Hypothalamus (tissue), 51 donors: ENCODE results near the gene IL4I1.

Experiments used
- DNase-seq, 51 donors: peaks; one replicate each; lab custom pipeline; 2025; lab: John Stamatoyannopoulos, UW

IL4I1 gene

GRCh38 chr19:49869484-49870308, 27.0 kb downstream of the IL4I1 start:
- peak; percentile 62 to 100 (median 97) for DNase-seq

- DNase-seq, result peak in 2 of 51 donors; percentile 87 to 91
These were observed 27.6 kb downstream of the IL4I1 start for GRCh38 chr19:49869009-49869483.

- peak; percentile 64 to 100 (median 93) for DNase-seq
These were observed 29.5 kb downstream of the IL4I1 start, which contains the start of gene PNKP for GRCh38 chr19:49866933-49867782. PNKP (minus strand) TSS chr19:49867576; CDS start chr19:49867204, 372 bp downstream.

- no peak for DNase-seq
These were observed 31.8 kb downstream of the IL4I1 start for GRCh38 chr19:49864890-49865289.

GRCh38 chr19:49863935-49864320, 32.8 kb downstream of the IL4I1 start:
- DNase-seq, result no peak

GRCh38 chr19:49863254-49863934, 33.3 kb downstream of the IL4I1 start:
- no peak for DNase-seq

- no peak for DNase-seq
These were observed 34.1 kb downstream of the IL4I1 start for GRCh38 chr19:49862391-49863253.

GRCh38 chr19:49861541-49862378, 34.9 kb downstream of the IL4I1 start:
- DNase-seq, result no peak

- DNase-seq, result peak in 3 of 51 donors; percentile 13 to 59 (median 36)
These were observed 35.6 kb downstream of the IL4I1 start for GRCh38 chr19:49861107-49861506.

- no peak for DNase-seq
These were observed 36.2 kb downstream of the IL4I1 start for GRCh38 chr19:49860336-49861102.

- no peak for DNase-seq
These were observed 36.9 kb downstream of the IL4I1 start for GRCh38 chr19:49859682-49860335.

- peak in 36 of 51 donors; percentile 8 to 79 (median 48) for DNase-seq
These were observed 38.4 kb downstream of the IL4I1 start for GRCh38 chr19:49858088-49858985.

- no peak for DNase-seq
These were observed 38.9 kb downstream of the IL4I1 start for GRCh38 chr19:49857838-49858087.

- no peak for DNase-seq
These were observed 39.4 kb downstream of the IL4I1 start for GRCh38 chr19:49857061-49857837.

GRCh38 chr19:49856574-49857021, 40.1 kb downstream of the IL4I1 start:
- DNase-seq, result no peak
